ENCODE results near the gene ROCK1.
"Not testable (repeated sequence)": the region's sequence is repeated elsewhere in the genome, so short reads cannot be mapped to it uniquely, and the experiment has no call there.

The ROCK1 gene

GRCh38 chr18:21051620-21052019 is 60.0 kb downstream of the ROCK1 start:
- DNase-seq = no peak

- no peak for DNase-seq
These were observed 62.3 kb downstream of the ROCK1 start for GRCh38 chr18:21049306-21049705.

GRCh38 chr18:21047126-21047525 is 64.5 kb downstream of the ROCK1 start:
- peak; percentile 8 for DNase-seq

GRCh38 chr18:21040466-21040865 is 71.1 kb downstream of the ROCK1 start:
- no peak for DNase-seq

GRCh38 chr18:21038201-21038600 is 73.4 kb downstream of the ROCK1 start:
- no peak for DNase-seq

GRCh38 chr18:21031845-21032244 is 79.8 kb downstream of the ROCK1 start:
- DNase-seq = no peak

- not testable (repeated sequence) for DNase-seq
These were observed 93.4 kb downstream of the ROCK1 start for GRCh38 chr18:21018257-21018656.

- DNase-seq = no peak
These were observed 99.3 kb downstream of the ROCK1 start for GRCh38 chr18:21012308-21012707.

GRCh38 chr18:21004726-21005125 is 106.9 kb downstream of the ROCK1 start:
- DNase-seq = peak; percentile 81

GRCh38 chr18:21000667-21001066 is 110.9 kb downstream of the ROCK1 start:
- peak; percentile 49 for DNase-seq

GRCh38 chr18:20997371-20997770 is 114.2 kb downstream of the ROCK1 start:
- no peak for DNase-seq

- DNase-seq = no peak
These were observed 115.2 kb downstream of the ROCK1 start for GRCh38 chr18:20996418-20996817.

GRCh38 chr18:20988726-20989125 is 122.9 kb downstream of the ROCK1 start:
- no peak for DNase-seq

- DNase-seq = no peak
These were observed 136.5 kb downstream of the ROCK1 start for GRCh38 chr18:20975077-20975476.

GRCh38 chr18:20971886-20972267 is 139.7 kb downstream of the ROCK1 start:
- DNase-seq = peak; percentile 48

GRCh38 chr18:20966795-20967194 is 144.8 kb downstream of the ROCK1 start:
- no peak for DNase-seq

GRCh38 chr18:20963027-20963426 is 148.6 kb downstream of the ROCK1 start:
- no peak for DNase-seq

GRCh38 chr18:20960735-20961134 is 150.9 kb downstream of the ROCK1 start:
- DNase-seq = no peak

GRCh38 chr18:20950827-20951226 is 160.8 kb downstream of the ROCK1 start:
- DNase-seq = not testable (repeated sequence)
